Heart right ventricle (tissue), 16 donors: ENCODE results near the gene DNM3. TPM values are rescaled to one million over a fixed set of nuclear protein-coding genes. Genes with fewer than 3 reads are reported as not detected.
A peak's percentile ranks its signal among the peaks of the same experiment; 100 is the strongest.

Experiments used
- ATAC-seq, 8 donors: fragments of 200-7000 bp; cut with Tn5 transposase; one replicate each; pipeline ENCODE4 v1.9.1; 2020; ENCODE audit warnings: mild to moderate bottlenecking in 8 of 8, moderate library complexity in 8 of 8, moderate number of reproducible peaks in 1 of 8
- DNase-seq, 2 donors: peaks; one replicate each; pipeline ENCODE4 v3.0.0-alpha.2; 2020
- H3K27ac ChIP-seq, 10 donors: fragments of 200-600 bp; sonication (generic) in 2 of 10; one replicate each; pipeline versions ENCODE4 v1.5.0 to v1.8.0; 2020 to 2022; ENCODE audit warnings: mild to moderate bottlenecking in 3 of 10
- H3K27me3 ChIP-seq, 7 donors: fragments of 200-600 bp; one replicate each; pipeline ENCODE4 v1.8.0; 2021 to 2022; ENCODE audit warnings: mild to moderate bottlenecking in 2 of 7
- H3K36me3 ChIP-seq, 9 donors: fragments of 200-600 bp; sonication (generic) in 1 of 9; one replicate each; pipeline versions ENCODE4 v1.5.0 to v1.8.0; 2020 to 2022; ENCODE audit warnings: mild to moderate bottlenecking in 2 of 9
- H3K4me1 ChIP-seq, 9 donors: fragments of 200-600 bp; sonication (generic) in 1 of 9; one replicate each; pipeline versions ENCODE4 v1.5.0 to v1.8.0; 2020 to 2022; ENCODE audit warnings: mild to moderate bottlenecking in 4 of 9
- H3K4me3 ChIP-seq, 10 donors: fragments of 200-600 bp; sonication (generic) in 2 of 10; one replicate each; pipeline versions ENCODE4 v1.5.0 to v1.8.0; 2020 to 2022; ENCODE audit warnings: mild to moderate bottlenecking in 7 of 10, moderate library complexity in 2 of 10
- H3K9me3 ChIP-seq, 11 donors: fragments of 200-600 bp in 10 of 11; sonication (generic) in 2 of 11; one replicate each; pipeline versions ENCODE4 v1.5.0 to v1.8.0; 2013 to 2022; ENCODE audit warnings: mild to moderate bottlenecking in 2 of 11, control low read depth in 1 of 11, moderate library complexity in 1 of 11
- WGBS, 2 donors: extraction: QIAGEN DNeasy Blood & Tissue Kit; methylation state at CpG; one replicate each; pipeline ENCODE4 v1.1.7; 2013; ENCODE audit warnings: inconsistent platforms in 1 of 2; 5-methylcytosine and 5-hydroxymethylcytosine counted together
- intact Hi-C, 10 donors: fragments of 100-400 bp; cut with DNase I; formaldehyde crosslinking; loops; one replicate each; pipeline versions ENCODE4 v1.11.1 to v1.14.2; 2022
- polyA plus RNA-seq, 2 donors: library from polyadenylated mRNA; stranded (reverse); fragments of 200-250 nt; gene quantifications; one replicate each; pipeline ENCODE4 v1.2.3, GENCODE V29; 2013
- total RNA-seq, 10 donors: library from RNA; stranded (reverse); fragmentation: NEBNext Ultra II Directional in 3 of 10; extraction: Animal tissue kit (Norgen Biotek cat#: 25700) in 3 of 10; gene quantifications; one replicate each; pipeline versions ENCODE4 v1.2.1 to v1.2.4, GENCODE V29; 2021 to 2023
- TF ChIP-seq, protein P1 (sequence below), 9 donors: fragments of 200-600 bp; sonication (generic) in 2 of 9; IDR thresholded peaks; one replicate each; pipeline versions ENCODE4 v1.5.0 to v1.8.0; 2021 to 2022; ENCODE audit warnings: antibody characterized with exemption in 9 of 9, mild to moderate bottlenecking in 5 of 9, moderate library complexity in 1 of 9
- donor health status: Arrhythmogenic right ventricular cardiomyopathy.
- donor health status: ischemic (EF 13 %, LVEDD 7.1; RV severe dilation, severe dysfunction).
- donor health status: healthy with polysubstance abuse.
- donor health status: DM: no; HTN: yes; CAD: no.
- donor health status: DM: no; HTN: no; CAD: no.
- donor health status: ischemic (EF 25% LVEDD 6.9; RV normal size, moderate dysfunction).
- donor health status: ischemic (EF 25% LVEDD 5.7; RV mildly dilated, moderate dysfunction).
- donor health status: healthy.
- donor health status: DM: yes; HTN: yes; CAD: no.
- donor health status: Ischemic cardiomyopathy.
- donor health status: ischemic (EF 35%, LVEDD 5.7; RV mildly dilated, moderate dysfunction).
- donor health status: nonischemic (EF 11% LVEDD 7.7; RV severe dilation, severe dysfunction).
- donor health status: DM: yes; HTN: yes; CAD: no.
- donor health status: PGD.
- donor health status: ischemic (EF 29% LVEDD 5.4; RV normal size, mild dysfunction).
- donor health status: nonischemic (EF 23%, LVEDD 6.1; RV moderate dilation, normal function).

DNM3 gene
- total and polyA plus RNA-seq, 12 donors, result 0.77 to 2.8 (median 2.2) TPM

DNA sequence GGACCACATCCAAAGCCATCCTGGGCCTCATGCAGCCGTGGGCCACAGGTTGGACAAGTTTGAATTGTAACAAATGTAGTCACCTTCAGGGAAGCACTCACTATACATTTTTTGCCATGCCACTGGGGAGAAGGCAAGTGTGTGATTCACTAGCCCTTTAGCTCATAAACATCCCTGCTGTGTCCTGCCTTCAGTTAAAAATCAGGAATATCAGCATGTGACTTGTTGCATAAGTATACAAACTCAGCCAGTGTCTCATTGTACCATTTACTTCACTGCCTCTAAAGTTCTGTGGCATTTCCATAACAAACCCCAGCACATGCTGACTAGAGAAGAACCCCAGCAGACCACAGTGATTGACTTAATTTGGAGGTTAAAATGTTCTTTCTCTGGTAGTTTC lies 437.2 kb downstream of the DNM3 start:
- ATAC-seq (no peak), DNase-seq (no peak)
- Histone ChIP-seq H3K4me3 (no peak overlapping the region), H3K9me3 (no peaks in the 10 kb centered on the region), H3K36me3 (no peaks in the 10 kb centered on the region), H3K4me1 (no peaks in the 10 kb centered on the region), H3K27ac (no peak overlapping the region), H3K27me3 (no peaks in the 10 kb centered on the region)
- TF ChIP-seq, protein P1, sequence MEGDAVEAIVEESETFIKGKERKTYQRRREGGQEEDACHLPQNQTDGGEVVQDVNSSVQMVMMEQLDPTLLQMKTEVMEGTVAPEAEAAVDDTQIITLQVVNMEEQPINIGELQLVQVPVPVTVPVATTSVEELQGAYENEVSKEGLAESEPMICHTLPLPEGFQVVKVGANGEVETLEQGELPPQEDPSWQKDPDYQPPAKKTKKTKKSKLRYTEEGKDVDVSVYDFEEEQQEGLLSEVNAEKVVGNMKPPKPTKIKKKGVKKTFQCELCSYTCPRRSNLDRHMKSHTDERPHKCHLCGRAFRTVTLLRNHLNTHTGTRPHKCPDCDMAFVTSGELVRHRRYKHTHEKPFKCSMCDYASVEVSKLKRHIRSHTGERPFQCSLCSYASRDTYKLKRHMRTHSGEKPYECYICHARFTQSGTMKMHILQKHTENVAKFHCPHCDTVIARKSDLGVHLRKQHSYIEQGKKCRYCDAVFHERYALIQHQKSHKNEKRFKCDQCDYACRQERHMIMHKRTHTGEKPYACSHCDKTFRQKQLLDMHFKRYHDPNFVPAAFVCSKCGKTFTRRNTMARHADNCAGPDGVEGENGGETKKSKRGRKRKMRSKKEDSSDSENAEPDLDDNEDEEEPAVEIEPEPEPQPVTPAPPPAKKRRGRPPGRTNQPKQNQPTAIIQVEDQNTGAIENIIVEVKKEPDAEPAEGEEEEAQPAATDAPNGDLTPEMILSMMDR (IDR thresholded peaks at IDR 0.05), result no peak
- WGBS, 2 donors, result 88 to 92% methylated on average over 1 of the region's 1 CpG
- intact Hi-C loops, result no loop called here

DNA sequence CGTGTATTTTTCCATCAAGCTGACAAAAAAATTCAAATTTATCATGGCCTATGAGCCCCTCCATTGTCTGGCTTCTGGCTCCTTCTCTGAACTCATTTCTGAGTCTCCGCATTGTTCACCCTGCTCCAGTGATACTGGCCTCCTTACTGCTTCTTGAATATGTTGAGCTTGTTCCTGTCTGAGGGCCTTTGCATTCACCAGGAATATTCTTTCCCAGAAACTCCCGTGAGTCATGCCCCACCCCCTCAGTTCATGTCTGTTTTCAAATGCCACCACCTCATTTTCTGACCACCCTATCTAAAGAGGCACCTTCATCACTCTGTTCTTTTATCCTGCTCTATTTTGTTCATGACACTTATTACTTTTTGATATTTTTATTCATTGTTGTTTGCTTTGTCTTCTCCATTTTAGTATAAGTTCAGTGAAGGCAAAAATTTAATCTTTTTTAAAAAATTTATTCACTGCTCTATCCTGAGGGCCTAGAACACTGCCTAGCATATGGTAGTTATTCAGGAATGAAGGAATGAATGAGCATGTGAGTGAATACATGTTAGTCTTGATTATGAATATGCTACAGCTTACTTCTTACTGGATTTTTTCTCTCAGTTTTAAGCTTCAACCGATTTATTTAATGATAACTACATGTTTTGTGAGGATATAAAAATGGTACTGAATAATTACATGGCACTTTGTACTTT lies 438.8 kb downstream of the DNM3 start:
- Histone ChIP-seq H3K9me3 (no peaks in the 10 kb centered on the region), H3K27me3 (no peaks in the 10 kb centered on the region), H3K4me1 (no peaks in the 10 kb centered on the region), H3K4me3 (no peak overlapping the region), H3K36me3 (no peaks in the 10 kb centered on the region), H3K27ac (no peak overlapping the region)
- DNase-seq (no peak), ATAC-seq (no peak)
- 88 to 89% methylated on average over 4 of the region's 4 CpGs for WGBS, 2 donors
- intact Hi-C loops, result loop anchor here in 2 of 10 donors (10.0 kb wide), 1 partner anchor 115 kb away; no protein-coding TSS in a partner anchor
- TF ChIP-seq, protein P1 (IDR thresholded peaks at IDR 0.05), result no peak

DNA sequence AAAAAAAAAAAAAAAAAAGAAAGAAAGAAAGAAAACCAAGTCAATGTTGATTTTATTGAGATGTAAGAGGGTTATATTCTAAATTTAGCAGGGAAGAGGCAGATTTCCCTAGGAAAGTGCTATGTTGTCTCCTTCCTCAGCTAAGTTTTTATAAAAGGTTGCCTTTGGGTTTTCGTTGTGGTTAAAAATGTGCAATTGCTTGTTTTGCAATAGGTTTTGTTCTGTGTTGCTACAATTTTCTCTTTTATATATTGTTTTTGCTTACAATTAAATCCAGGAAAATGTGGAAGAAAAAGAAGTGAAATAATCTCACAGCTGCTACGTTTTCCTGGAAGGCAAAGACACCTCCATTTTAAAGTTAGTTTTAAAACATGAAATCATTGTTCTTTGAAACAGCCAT lies 442.5 kb downstream of the DNM3 start:
- no peaks in the 10 kb centered on the region for H3K27me3 ChIP-seq
- peaks cover 0 to 30% (median 11%) of the 10 kb centered on the region in 9 donors for H3K4me1 ChIP-seq
- no peak overlapping the region for H3K4me3 ChIP-seq
- no peak overlapping the region for H3K27ac ChIP-seq
- DNase-seq (no peak), ATAC-seq (no peak)
- H3K9me3 ChIP-seq, result no peaks in the 10 kb centered on the region
- intact Hi-C loops, result loop anchor here in 2 of 10 donors (10.0 kb wide), 1 partner anchor 111 kb away; no protein-coding TSS in a partner anchor
- TF ChIP-seq, protein P1 (IDR thresholded peaks at IDR 0.05), result no peak
- 85% methylated on average over 2 of the region's 2 CpGs for WGBS, 2 donors
- H3K36me3 ChIP-seq, result no peaks in the 10 kb centered on the region

DNA sequence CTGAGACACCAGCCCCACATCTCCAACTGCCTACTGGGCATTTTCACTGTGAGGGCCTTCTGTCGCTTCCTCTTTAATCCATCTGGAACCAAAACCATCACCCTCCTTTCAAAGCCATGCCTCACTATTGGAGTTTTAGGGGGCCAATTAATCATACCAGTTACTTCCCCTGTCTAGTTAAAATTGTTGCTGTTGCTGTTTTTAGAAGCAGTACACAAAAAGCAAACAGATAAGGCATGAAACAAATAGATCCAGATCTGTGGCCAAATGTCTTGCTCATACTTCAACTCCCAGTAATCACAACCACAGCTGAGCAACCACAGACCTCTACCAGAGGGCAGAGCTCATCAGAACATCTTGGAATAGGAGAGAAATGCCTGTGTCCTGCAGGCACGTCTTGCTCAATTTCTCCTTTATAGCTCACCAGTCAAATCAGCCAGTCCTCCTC lies 445.4 kb downstream of the DNM3 start:
- DNase-seq (no peak), ATAC-seq (peak in 6 of 8 donors; percentile 61 to 91 (median 72))
- intact Hi-C loops, result loop anchor here in 2 of 10 donors (10.0 kb wide), 1 partner anchor 108 kb away; no protein-coding TSS in a partner anchor
- Histone ChIP-seq H3K36me3 (no peaks in the 10 kb centered on the region), H3K27me3 (no peaks in the 10 kb centered on the region), H3K4me3 (no peak overlapping the region), H3K27ac (peak overlapping the region in 8 of 10 donors; percentile 25 to 69 (median 49)), H3K9me3 (no peaks in the 10 kb centered on the region), H3K4me1 (peaks cover 0 to 30% (median 11%) of the 10 kb centered on the region in 9 donors)
- 60 to 64% methylated on average over 2 of the region's 2 CpGs for WGBS, 2 donors
- TF ChIP-seq, protein P1 (IDR thresholded peaks at IDR 0.05), result no peak
